ENCODE data around the gene EZH1.

- TF ChIP-seq CTCF (IDR thresholded peaks at IDR 0.05) (no peak), EP300 (IDR thresholded peaks at IDR 0.05) (no peak), POLR2A (IDR thresholded peaks at IDR 0.05) (no peak)
These were observed 4.3 kb upstream of the EZH1 start for GRCh38 chr17:42748908-42749798.

Measured in upper lobe of left lung (tissue), 4 donors.